Measurements from ENCODE around the gene RANBP17. TPM values are rescaled to one million over a fixed set of nuclear protein-coding genes. Genes with fewer than 3 reads are reported as not detected.

RANBP17 gene
- total RNA-seq, 1 experiment from 2014 or later, result 6.0 TPM

DNA sequence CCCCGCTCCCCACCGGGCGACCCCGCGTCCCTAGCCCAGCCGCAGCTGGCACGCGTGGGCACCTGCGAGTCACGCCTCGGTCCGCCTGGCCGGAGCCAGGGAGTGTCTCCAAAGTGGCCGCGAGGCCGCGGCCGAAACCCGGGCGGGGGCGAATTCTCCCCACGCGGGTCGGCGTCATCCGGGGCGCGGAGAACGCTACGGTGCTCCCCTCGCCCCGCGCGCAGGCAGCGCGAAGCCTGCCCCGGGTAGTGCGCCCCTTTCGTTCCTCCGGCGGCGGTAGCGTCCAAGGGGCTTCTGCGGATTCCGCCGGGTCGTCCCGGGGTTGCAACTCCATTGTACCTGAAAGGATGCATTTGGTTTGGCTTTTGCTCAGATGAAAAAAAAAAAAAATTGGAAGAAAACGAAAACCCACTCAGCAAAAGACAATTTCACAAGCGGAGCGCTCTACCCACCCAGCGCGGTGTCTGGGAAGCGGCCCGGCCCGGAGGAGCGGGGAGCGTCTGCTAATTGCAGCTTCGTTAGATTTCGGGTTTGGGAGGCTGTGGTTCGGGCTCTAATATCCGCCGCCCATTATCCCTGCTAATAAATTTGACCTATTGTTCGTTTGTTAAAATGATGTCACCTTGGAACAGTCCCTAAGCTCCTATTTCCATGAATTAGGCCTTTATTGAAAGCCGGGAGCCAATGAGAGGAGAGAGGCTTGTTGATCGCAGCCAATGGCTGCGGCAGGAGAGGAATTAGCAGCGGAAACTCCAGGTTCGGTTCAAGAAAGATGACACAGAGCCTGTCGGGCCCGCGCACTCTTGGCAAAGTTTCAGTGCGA lies 446.8 kb downstream of the RANBP17 start, which contains the start of gene TLX3:
Gene TLX3, plus strand, starts transcription at position 796 of the 823 bp plus-strand sequence. CDS start 118 bp downstream, outside the sequence.
- Histone ChIP-seq H3K4me1 (ENCODE audit: insufficient read depth, low read length) (peaks cover 7% of the 10 kb centered on the region; the same call in 1 of the 2 replicates), H3K4me2 (ENCODE audit: low read length) (no peak within 1 kb of the TSS), H3K4me3 (ENCODE audit: low read length) (no peak within 1 kb of the TSS), H3K9me3 (ENCODE audit: low read length) (no peaks in the 10 kb centered on the region), H3K9ac (ENCODE audit: low read length) (no peak within 1 kb of the TSS), H3K79me2 (ENCODE audit: low read length) (no peaks in the 10 kb centered on the region), H3K36me3 (ENCODE audit: low read depth, low read length) (no peaks in the 10 kb centered on the region), H3K9me2 (replicated peaks; ENCODE audit: low read length) (no peaks in the 10 kb centered on the region), H4K20me1 (ENCODE audit: low read length) (no peaks in the 10 kb centered on the region), H3K27me3 (ENCODE audit: low read length) (peaks cover 25% of the 10 kb centered on the region), H2AFZ (ENCODE audit: low read length) (no peak within 1 kb of the TSS), H3K27ac (ENCODE audit: low read length) (no peak within 1 kb of the TSS), H3F3A (ENCODE audit: low read length, unreplicated experiment) (no peaks in the 10 kb centered on the region)
- POLR2A ChIA-PET (ENCODE audit: unreplicated experiment), result no interaction called here
- CTCF ChIA-PET, result no interaction called here
- TF ChIP-seq EZH2 (IDR thresholded peaks at IDR 0.05; ENCODE audit: low read length, unreplicated experiment) (no peak), EZH2phosphoT487 (IDR thresholded peaks at IDR 0.05; ENCODE audit: borderline replicate concordance, low read length) (no peak)
- TF ChIP-seq, protein P1, sequence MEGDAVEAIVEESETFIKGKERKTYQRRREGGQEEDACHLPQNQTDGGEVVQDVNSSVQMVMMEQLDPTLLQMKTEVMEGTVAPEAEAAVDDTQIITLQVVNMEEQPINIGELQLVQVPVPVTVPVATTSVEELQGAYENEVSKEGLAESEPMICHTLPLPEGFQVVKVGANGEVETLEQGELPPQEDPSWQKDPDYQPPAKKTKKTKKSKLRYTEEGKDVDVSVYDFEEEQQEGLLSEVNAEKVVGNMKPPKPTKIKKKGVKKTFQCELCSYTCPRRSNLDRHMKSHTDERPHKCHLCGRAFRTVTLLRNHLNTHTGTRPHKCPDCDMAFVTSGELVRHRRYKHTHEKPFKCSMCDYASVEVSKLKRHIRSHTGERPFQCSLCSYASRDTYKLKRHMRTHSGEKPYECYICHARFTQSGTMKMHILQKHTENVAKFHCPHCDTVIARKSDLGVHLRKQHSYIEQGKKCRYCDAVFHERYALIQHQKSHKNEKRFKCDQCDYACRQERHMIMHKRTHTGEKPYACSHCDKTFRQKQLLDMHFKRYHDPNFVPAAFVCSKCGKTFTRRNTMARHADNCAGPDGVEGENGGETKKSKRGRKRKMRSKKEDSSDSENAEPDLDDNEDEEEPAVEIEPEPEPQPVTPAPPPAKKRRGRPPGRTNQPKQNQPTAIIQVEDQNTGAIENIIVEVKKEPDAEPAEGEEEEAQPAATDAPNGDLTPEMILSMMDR (conservative IDR thresholded peaks at IDR 0.05; ENCODE audit: low read depth, low read length), result no peak
- intact Hi-C loops (cut with micrococcal nuclease), result no loop called here
- ATAC-seq (no peak), DNase-seq (no peak)
- no TSS peak for BruUV-seq (replicated peaks)

DNA sequence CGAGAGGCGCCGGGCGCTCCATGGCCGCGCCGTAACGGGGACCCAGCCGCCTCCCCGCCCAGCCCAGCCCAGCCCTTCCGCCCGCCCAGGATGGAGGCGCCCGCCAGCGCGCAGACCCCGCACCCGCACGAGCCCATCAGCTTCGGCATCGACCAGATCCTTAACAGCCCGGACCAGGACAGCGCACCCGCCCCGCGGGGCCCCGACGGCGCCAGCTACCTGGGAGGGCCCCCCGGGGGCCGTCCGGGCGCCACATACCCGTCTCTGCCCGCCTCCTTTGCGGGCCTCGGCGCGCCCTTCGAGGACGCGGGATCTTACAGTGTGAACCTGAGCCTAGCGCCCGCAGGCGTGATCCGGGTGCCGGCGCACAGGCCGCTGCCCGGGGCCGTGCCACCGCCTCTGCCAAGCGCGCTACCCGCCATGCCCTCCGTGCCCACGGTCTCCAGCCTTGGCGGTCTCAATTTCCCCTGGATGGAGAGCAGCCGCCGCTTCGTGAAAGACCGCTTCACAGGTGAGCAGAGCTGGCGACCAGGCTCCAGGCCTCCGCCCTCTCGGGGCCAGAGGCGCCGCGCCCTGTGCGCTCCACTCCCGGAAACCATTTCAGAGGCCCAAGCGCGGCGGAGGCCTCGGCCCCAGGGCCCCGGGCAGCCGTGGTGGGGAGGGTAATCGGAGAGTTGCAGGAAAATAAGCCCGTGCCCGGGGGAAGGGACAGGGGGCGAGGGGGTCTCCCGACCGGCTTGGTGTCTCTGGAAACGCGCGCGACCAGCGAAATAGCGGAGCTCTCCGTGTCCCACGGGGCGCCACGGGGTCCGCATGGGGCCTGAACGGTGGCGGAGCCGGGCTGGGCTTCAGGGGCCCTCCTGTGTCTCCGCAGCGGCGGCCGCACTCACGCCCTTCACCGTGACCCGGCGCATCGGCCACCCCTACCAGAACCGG lies 447.7 kb downstream of the RANBP17 start:
- BruUV-seq (replicated peaks), result no TSS peak
- intact Hi-C loops (cut with micrococcal nuclease), result no loop called here
- DNase-seq, result no peak
- ChIA-PET POLR2A (ENCODE audit: unreplicated experiment) (no interaction called here), CTCF (no interaction called here)
- Histone ChIP-seq H3K4me2 (ENCODE audit: low read length) (no peak overlapping the region), H3K9me3 (ENCODE audit: low read length) (no peaks in the 10 kb centered on the region), H3F3A (ENCODE audit: low read length, unreplicated experiment) (no peaks in the 10 kb centered on the region), H2AFZ (ENCODE audit: low read length) (no peak overlapping the region), H3K27ac (ENCODE audit: low read length) (no peak overlapping the region), H3K9ac (ENCODE audit: low read length) (no peak overlapping the region), H3K79me2 (ENCODE audit: low read length) (no peaks in the 10 kb centered on the region), H3K27me3 (ENCODE audit: low read length) (peaks cover 25% of the 10 kb centered on the region), H3K4me3 (ENCODE audit: low read length) (no peak overlapping the region), H4K20me1 (ENCODE audit: low read length) (no peaks in the 10 kb centered on the region), H3K4me1 (ENCODE audit: insufficient read depth, low read length) (peaks cover 7% of the 10 kb centered on the region; the same call in 1 of the 2 replicates), H3K9me2 (replicated peaks; ENCODE audit: low read length) (no peaks in the 10 kb centered on the region), H3K36me3 (ENCODE audit: low read depth, low read length) (no peaks in the 10 kb centered on the region)
- ATAC-seq, result no peak
- TF ChIP-seq EZH2phosphoT487 (IDR thresholded peaks at IDR 0.05; ENCODE audit: borderline replicate concordance, low read length) (no peak), EZH2 (IDR thresholded peaks at IDR 0.05; ENCODE audit: low read length, unreplicated experiment) (no peak)
- TF ChIP-seq, protein P1 (conservative IDR thresholded peaks at IDR 0.05; ENCODE audit: low read depth, low read length), result no peak
